K562 (cell line): ENCODE data around the gene GNAI1. TPM values are rescaled to one million over a fixed set of nuclear protein-coding genes. Genes with fewer than 3 reads are reported as not detected.

Experiments
- ATAC-seq: fragments of 200-7000 bp; cut with Tn5 transposase; 3 replicates; pipeline ENCODE4 v1.9.1; 2020; ENCODE audit warnings: moderate library complexity
- BruUV-seq: library from RNA; stranded (reverse); fragments of 400-500 nt; replicated peaks from 2 replicates; lab custom pipeline; 2021; lab: Mats Ljungman, UMichigan
- CTCF ChIA-PET: fragments of 300-600 bp; formaldehyde crosslinking; extraction: SDS; loops from one replicate; lab custom pipeline; 2021; ENCODE audit warnings: low intra/inter-chr PET ratio; lab: Yijun Ruan, JAX
- POLR2A ChIA-PET: fragments of 300-600, 350-650 bp; sonication (Branson Sonifier 250); formaldehyde crosslinking; extraction: SDS; loops from one replicate; lab custom pipeline; 2021; ENCODE audit warnings: antibody characterized with exemption, inconsistent platforms; lab: Yijun Ruan, JAX
- DNase-seq, 4 experiments: peaks; one replicate each; pipeline versions ENCODE4 v3.0.0 to v3.0.0-alpha.2; 2011 to 2018; ENCODE audit warnings: low spot score in 3 of 4, mixed read lengths in 3 of 4; ENCODE audit errors: extremely low read depth in 1 of 4
- FAIRE-seq: peaks from 2 replicates; lab custom pipeline; 2011; peaks lifted over from hg19 to GRCh38; lab: Jason Lieb, UNC
- H2AFZ ChIP-seq: 2 replicates; pipeline ENCODE4 v1.6.0; 2011; ENCODE audit warnings: low read depth, low read length, control low read depth, inconsistent platforms
- H3K27ac ChIP-seq: fragments of 200-600 bp; 3 replicates; pipeline ENCODE4 v1.8.0; 2011; ENCODE audit warnings: low read depth, mild to moderate bottlenecking, control low read depth, inconsistent platforms, low read length, moderate library complexity, mixed read lengths; ENCODE audit errors: extremely low read depth
- H3K27me3 ChIP-seq, 2 experiments: fragments of 300-600 bp in 1 of 2; 2 replicates in 1 of 2; 3 replicates in 1 of 2; pipeline versions ENCODE4 v1.6.0 to v1.8.0; 2011; ENCODE audit warnings: inconsistent platforms in 2 of 2, low read length in 2 of 2, mild to moderate bottlenecking in 1 of 2, mixed read lengths in 1 of 2, moderate library complexity in 1 of 2; ENCODE audit not compliant: control insufficient read depth in 2 of 2, insufficient read depth in 2 of 2
- H3K36me3 ChIP-seq: fragments of 300-600 bp; 3 replicates; pipeline ENCODE4 v1.8.0; 2011; ENCODE audit warnings: mild to moderate bottlenecking, low read length, inconsistent platforms; ENCODE audit not compliant: control insufficient read depth, insufficient read depth
- H3K4me1 ChIP-seq, 2 experiments: fragments of 200-600 bp in 1 of 2; replicated peaks in 1 of 2; 2 replicates in 1 of 2; 3 replicates in 1 of 2; pipeline versions ENCODE4 v1.5.1 to v1.8.0; 2011; ENCODE audit warnings: inconsistent platforms in 2 of 2, low read length in 2 of 2, mild to moderate bottlenecking in 1 of 2, mixed read lengths in 1 of 2, moderate library complexity in 1 of 2; ENCODE audit not compliant: control insufficient read depth in 2 of 2, insufficient read depth in 2 of 2
- H3K4me2 ChIP-seq: 2 replicates; pipeline ENCODE4 v1.6.1; 2011; ENCODE audit warnings: low read length, control low read depth, inconsistent platforms, mixed read lengths; ENCODE audit not compliant: insufficient read depth
- H3K4me3 ChIP-seq: fragments of 200-600 bp; sonication (generic), shearing (Covaris generic); 2 replicates; pipeline ENCODE4 v1.5.1; 2016; ENCODE audit warnings: control low read depth, inconsistent platforms
- H3K79me2 ChIP-seq: fragments of 200-600 bp; 3 replicates; pipeline ENCODE4 v1.8.0; 2011; ENCODE audit warnings: low read length, inconsistent platforms; ENCODE audit not compliant: control insufficient read depth, insufficient read depth
- H3K9ac ChIP-seq, 2 experiments: 2 replicates each; pipeline versions ENCODE4 v1.6.0 to v1.6.1; 2011; ENCODE audit warnings: low read depth in 2 of 2, low read length in 2 of 2, control low read depth in 1 of 2, inconsistent platforms in 1 of 2, mild to moderate bottlenecking in 1 of 2, mixed read lengths in 1 of 2; ENCODE audit not compliant: insufficient read depth in 1 of 2
- H3K9me1 ChIP-seq: one replicate; pipeline ENCODE4 v1.6.0; 2011; ENCODE audit warnings: inconsistent platforms, mild to moderate bottlenecking, low read length, moderate library complexity; ENCODE audit not compliant: control insufficient read depth, insufficient read depth
- H3K9me3 ChIP-seq: replicated peaks from 2 replicates; pipeline ENCODE4 v1.5.1; 2011; ENCODE audit warnings: low read depth, low read length, inconsistent platforms; ENCODE audit not compliant: control insufficient read depth, insufficient read depth
- H4K20me1 ChIP-seq: replicated peaks from 2 replicates; pipeline ENCODE4 v1.6.1; 2011; ENCODE audit warnings: low read length, inconsistent platforms, mixed read lengths; ENCODE audit not compliant: control insufficient read depth, insufficient read depth
- HMGN3 ChIP-seq: IDR thresholded peaks from 2 replicates; pipeline ENCODE4 v1.6.1; 2011; ENCODE audit warnings: borderline replicate concordance, low read depth, mild to moderate bottlenecking, mixed read lengths, low read length; ENCODE audit not compliant: insufficient read length; ENCODE audit errors: extremely low read depth
- KLF1 ChIP-seq: fragments of 450-650 bp; IDR thresholded peaks from 2 replicates; pipeline ENCODE4 v1.6.1; 2016; ENCODE audit warnings: missing genetic modification characterization, missing compliant biosample characterization
- U2AF1 ChIP-seq: fragments of 200-400 bp; formaldehyde crosslinking; optimal IDR thresholded peaks from 2 replicates; pipeline ENCODE3; 2017; ENCODE audit warnings: mild to moderate bottlenecking, low read depth, low read length, moderate library complexity
- ZBTB7A ChIP-seq: IDR thresholded peaks from 2 replicates; pipeline ENCODE4 v1.6.1; 2011; ENCODE audit warnings: low read depth, mild to moderate bottlenecking, low read length, moderate library complexity, borderline replicate concordance; ENCODE audit not compliant: control insufficient read depth
- ZNF41 ChIP-seq: fragments of 250-450 bp; sonication (Bioruptor Pico); conservative IDR thresholded peaks from 2 replicates; pipeline ENCODE4 v1.4.0; 2020; ENCODE audit warnings: mild to moderate bottlenecking
- ZNF707 ChIP-seq: fragments of 250-450 bp; sonication (Bioruptor Pico); conservative IDR thresholded peaks from 2 replicates; pipeline ENCODE4 v1.8.0; 2022; ENCODE audit warnings: inconsistent platforms, mild to moderate bottlenecking, moderate library complexity
- ZNF785 ChIP-seq: fragments of 250-450 bp; sonication (Bioruptor Pico); IDR thresholded peaks from 2 replicates; pipeline ENCODE4 v1.4.0; 2020; ENCODE audit warnings: mild to moderate bottlenecking
- WGBS: fragments of 100-300 bp; shearing (Covaris generic); methylation state at CpG from one replicate; pipeline ENCODE4 v1.1.6; 2016; ENCODE audit warnings: low coverage, mixed read lengths; ENCODE audit not compliant: insufficient coverage; ENCODE audit errors: missing lambda C conversion rate; 5-methylcytosine and 5-hydroxymethylcytosine counted together
- in situ Hi-C: fragments of 300-500 bp; cut with MboI; formaldehyde crosslinking; loops from 4 replicates; pipeline ENCODE4 v1.15.0; 2018; ENCODE audit warnings: inconsistent platforms, mixed read lengths
- intact Hi-C: fragments of 100-400 bp; cut with micrococcal nuclease; formaldehyde crosslinking; loops from 2 replicates; pipeline ENCODE4 v1.14.2; 2022
- polyA plus RNA-seq, 8 experiments: library from polyadenylated mRNA; depleted of rRNA in 4 of 8; stranded (reverse) in 5 of 8; unstranded in 3 of 8; fragments of >200 nt; fragmentation: Nextera tagmentation in 2 of 8; fragmentation: Illumina TruSeq in 1 of 8; extraction: Ambion mirVana in 2 of 8; extraction: Trizol in 1 of 8; gene quantifications; 2 replicates each; pipeline versions ENCODE4 v1.2.1 to v1.2.3, GENCODE V29; 2011 to 2014; ENCODE audit warnings: inconsistent platforms in 1 of 8, missing spikeins in 1 of 8
- total RNA-seq, 7 experiments: library from RNA; depleted of rRNA in 6 of 7; stranded (reverse); fragments of >200 nt in 6 of 7; fragmentation: Illumina TruSeq in 2 of 7; extraction: Trizol in 2 of 7; gene quantifications; 2 replicates each; pipeline versions ENCODE4 v1.2.1 to v1.2.3, GENCODE V29; 2011 to 2021; ENCODE audit warnings: low replicate concordance in 1 of 7
- TF ChIP-seq, protein P1 (sequence below): fragments of 450-650 bp; IDR thresholded peaks from 2 replicates; pipeline ENCODE4 v1.6.1; 2016; ENCODE audit warnings: low read depth
- TF ChIP-seq, protein P2 (sequence below), 3 experiments: fragments of 200-800 bp in 1 of 3; sonication (Bioruptor generic) in 1 of 3; sonication (generic) in 1 of 3; formaldehyde crosslinking in 1 of 3; IDR thresholded peaks; 2 replicates each; pipeline versions ENCODE4 v1.6.1 to v1.8.0; 2016 to 2022; ENCODE audit warnings: mild to moderate bottlenecking in 2 of 3, missing compliant biosample characterization in 2 of 3, missing genetic modification characterization in 2 of 3, missing genetic modification reagents in 1 of 3

GNAI1 gene
- total and polyA plus RNA-seq, 9 of the 15 experiments (the other 6 are each of a cell fraction or from before 2014, with no cell fraction given): 0.03 to 0.13 (median 0.08) TPM; not detected in 6

DNA sequence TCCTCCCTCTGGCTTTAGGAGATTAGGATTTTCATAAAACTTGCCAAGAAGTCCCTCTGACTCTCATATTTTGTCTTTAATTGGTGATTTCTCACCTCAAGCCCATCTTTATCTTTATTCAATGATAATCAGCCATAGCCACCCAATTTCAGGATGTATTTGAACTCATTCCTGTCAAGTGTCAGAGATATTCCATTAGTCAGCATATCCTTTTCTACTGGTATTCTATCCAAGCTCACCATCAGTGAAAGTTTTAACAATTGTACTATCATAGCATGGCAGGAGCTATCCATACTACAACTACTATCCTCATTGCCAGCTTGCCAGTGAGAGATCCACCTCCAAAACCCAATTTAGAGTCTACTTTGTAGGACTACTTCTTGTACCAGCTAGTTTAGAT, 114.6 kb downstream of the GNAI1 start (continued):
- no peak for TF ChIP-seq HMGN3

DNA sequence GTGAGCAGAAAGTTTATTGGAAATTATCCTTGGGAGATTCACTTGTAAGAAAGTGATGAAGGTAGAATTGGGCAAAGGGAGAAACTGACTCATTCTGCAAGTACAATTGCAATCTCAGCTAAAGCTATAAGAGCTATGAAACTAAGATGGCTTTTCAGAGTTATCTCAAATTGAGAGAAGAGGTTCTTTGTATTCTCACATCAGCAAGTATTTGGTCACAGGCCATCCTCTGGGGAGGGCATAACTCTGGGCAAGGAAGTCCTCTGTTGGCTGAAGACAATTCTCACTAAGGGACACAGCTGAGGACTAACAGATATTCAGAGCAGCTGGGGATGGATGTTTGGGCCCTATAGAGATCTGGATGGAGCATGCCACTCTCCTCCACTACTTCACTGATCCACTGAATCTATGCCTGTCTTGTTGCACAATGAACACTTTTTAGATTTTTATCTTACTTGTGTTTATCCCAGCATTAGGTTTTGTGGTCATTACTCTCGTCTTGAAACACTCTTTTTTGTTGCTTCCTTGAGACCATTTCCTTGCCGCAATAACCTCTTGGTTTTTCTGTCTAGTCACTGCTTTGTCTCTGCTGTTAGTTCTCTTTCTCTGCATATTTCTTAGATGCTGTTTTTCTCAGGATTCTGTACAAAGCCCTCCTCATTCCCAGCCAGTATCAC, 115.1 kb downstream of the GNAI1 start:
- WGBS: 0% methylated on average over 2 of the region's 2 CpGs
- no peaks in the 10 kb centered on the region; the same call in 1 of the 2 replicates for H3K9me3 ChIP-seq
- no peaks in the 10 kb centered on the region for H3K36me3 ChIP-seq
- no peak overlapping the region for H3K9ac ChIP-seq
- H2AFZ ChIP-seq: no peak overlapping the region
- H3K4me1 ChIP-seq: no peaks in the 10 kb centered on the region
- ATAC-seq (no peak), FAIRE-seq (no peak), DNase-seq (no peak)
- ChIA-PET POLR2A (interaction anchor here (0.5 to 0.7 kb wide), 2 partner anchors 60 to 512 kb away, joined by 3 read pairs; no protein-coding TSS in a partner anchor), CTCF (no interaction called here)
- no peak overlapping the region for H3K27ac ChIP-seq
- H3K4me2 ChIP-seq: no peak overlapping the region
- H3K79me2 ChIP-seq: no peaks in the 10 kb centered on the region
- no TSS peak for BruUV-seq
- H4K20me1 ChIP-seq: no peaks in the 10 kb centered on the region
- in situ Hi-C loops (no loop called here), intact Hi-C loops (no loop called here)
- no peak overlapping the region for H3K4me3 ChIP-seq
- no peaks in the 10 kb centered on the region for H3K27me3 ChIP-seq
- no peaks in the 10 kb centered on the region for H3K9me1 ChIP-seq
- TF ChIP-seq U2AF1 (no peak), ZNF785 (CRISPR knock-in tag) (no peak), KLF1 (tag) (no peak), ZNF41 (CRISPR knock-in tag) (no peak), ZNF707 (no peak), ZBTB7A (no peak)
- TF ChIP-seq, protein P1, sequence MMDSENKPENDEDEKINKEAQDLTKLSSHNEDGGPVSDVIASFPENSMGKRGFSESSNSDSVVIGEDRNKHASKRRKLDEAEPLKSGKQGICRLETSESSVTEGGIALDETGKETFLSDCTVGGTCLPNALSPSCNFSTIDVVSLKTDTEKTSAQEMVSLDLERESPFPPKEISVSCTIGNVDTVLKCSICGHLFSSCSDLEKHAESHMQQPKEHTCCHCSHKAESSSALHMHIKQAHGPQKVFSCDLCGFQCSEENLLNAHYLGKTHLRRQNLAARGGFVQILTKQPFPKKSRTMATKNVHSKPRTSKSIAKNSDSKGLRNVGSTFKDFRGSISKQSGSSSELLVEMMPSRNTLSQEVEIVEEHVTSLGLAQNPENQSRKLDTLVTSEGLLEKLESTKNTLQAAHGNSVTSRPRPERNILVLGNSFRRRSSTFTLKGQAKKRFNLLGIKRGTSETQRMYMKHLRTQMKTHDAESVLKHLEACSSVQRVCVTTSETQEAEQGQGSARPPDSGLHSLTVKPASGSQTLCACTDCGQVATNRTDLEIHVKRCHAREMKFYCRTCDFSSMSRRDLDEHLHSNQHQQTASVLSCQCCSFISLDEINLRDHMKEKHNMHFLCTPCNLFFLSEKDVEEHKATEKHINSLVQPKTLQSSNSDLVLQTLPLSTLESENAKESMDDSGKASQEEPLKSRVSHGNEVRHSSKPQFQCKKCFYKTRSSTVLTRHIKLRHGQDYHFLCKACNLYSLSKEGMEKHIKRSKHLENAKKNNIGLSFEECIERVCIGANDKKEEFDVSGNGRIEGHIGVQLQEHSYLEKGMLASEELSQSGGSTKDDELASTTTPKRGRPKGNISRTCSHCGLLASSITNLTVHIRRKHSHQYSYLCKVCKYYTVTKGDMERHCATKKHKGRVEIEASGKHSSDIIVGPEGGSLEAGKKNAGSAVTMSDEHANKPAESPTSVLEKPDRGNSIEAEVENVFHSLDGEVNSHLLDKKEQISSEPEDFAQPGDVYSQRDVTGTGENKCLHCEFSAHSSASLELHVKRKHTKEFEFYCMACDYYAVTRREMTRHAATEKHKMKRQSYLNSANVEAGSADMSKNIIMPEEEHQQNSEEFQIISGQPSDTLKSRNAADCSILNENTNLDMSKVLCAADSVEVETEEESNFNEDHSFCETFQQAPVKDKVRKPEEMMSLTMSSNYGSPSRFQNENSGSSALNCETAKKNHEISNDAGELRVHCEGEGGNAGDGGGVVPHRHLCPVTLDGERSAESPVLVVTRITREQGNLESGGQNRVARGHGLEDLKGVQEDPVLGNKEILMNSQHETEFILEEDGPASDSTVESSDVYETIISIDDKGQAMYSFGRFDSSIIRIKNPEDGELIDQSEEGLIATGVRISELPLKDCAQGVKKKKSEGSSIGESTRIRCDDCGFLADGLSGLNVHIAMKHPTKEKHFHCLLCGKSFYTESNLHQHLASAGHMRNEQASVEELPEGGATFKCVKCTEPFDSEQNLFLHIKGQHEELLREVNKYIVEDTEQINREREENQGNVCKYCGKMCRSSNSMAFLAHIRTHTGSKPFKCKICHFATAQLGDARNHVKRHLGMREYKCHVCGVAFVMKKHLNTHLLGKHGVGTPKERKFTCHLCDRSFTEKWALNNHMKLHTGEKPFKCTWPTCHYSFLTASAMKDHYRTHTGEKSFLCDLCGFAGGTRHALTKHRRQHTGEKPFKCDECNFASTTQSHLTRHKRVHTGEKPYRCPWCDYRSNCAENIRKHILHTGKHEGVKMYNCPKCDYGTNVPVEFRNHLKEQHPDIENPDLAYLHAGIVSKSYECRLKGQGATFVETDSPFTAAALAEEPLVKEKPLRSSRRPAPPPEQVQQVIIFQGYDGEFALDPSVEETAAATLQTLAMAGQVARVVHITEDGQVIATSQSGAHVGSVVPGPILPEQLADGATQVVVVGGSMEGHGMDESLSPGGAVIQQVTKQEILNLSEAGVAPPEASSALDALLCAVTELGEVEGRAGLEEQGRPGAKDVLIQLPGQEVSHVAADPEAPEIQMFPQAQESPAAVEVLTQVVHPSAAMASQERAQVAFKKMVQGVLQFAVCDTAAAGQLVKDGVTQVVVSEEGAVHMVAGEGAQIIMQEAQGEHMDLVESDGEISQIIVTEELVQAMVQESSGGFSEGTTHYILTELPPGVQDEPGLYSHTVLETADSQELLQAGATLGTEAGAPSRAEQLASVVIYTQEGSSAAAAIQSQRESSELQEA: no peak
- TF ChIP-seq, protein P2, sequence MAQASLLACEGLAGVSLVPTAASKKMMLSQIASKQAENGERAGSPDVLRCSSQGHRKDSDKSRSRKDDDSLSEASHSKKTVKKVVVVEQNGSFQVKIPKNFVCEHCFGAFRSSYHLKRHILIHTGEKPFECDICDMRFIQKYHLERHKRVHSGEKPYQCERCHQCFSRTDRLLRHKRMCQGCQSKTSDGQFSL (CRISPR knock-in tag; IDR thresholded peaks at IDR 0.05): no peak
- TF ChIP-seq, protein P2 (tag; IDR thresholded peaks at IDR 0.05): no peak
